Forelimb muscle (tissue), 1 donor: ENCODE data around the gene CGA. TPM values are rescaled to one million over a fixed set of nuclear protein-coding genes. Genes with fewer than 3 reads are reported as not detected.
"Not testable (repeated sequence)": the region's sequence is repeated elsewhere in the genome, so short reads cannot be mapped to it uniquely, and the experiment has no call there.

Experiments used
- DNase-seq: peaks from one replicate; pipeline ENCODE4 v3.0.0-alpha.2; 2013; ENCODE audit warnings: low read depth
- polyA plus RNA-seq: library from polyadenylated mRNA; unstranded; fragments of 120-200 nt; gene quantifications from one replicate; pipeline ENCODE4 v1.2.1, GENCODE V29; 2013; ENCODE audit not compliant: insufficient read length

CGA gene
- 0.72 TPM for polyA plus RNA-seq

- no peak for DNase-seq
These were observed at the start of gene CGA for GRCh38 chr6:87095087-87095509. TSS of gene CGA (minus strand) at chr6:87095106. CDS start at chr6:87088200, 6,906 bp downstream.

GRCh38 chr6:87139927-87140326 lies 45.0 kb upstream of the CGA start:
- DNase-seq: not testable (repeated sequence)

GRCh38 chr6:87139236-87139635 lies 44.3 kb upstream of the CGA start:
- no peak for DNase-seq

DNA sequence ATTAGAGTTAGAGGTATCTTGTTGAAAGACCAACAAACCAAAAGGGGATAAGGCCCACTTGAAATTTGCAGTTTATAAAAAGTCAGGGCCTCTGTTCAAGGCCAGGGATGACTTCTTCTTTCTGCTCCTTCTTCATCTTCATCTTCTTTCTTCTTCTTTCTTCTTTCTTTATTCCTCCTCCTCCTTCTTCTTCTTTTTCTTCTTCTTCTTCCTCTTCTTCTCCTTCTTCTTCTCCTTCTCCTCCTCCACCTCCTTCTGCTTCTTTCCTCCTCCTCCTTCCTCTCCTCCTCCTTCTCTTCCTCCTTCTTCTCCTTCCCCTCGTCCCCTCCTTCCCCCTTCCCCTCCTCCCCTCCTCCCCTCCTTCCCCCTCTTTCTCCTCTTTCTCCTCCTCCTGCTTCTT lies 42.1 kb upstream of the CGA start:
- DNase-seq: no peak

DNA sequence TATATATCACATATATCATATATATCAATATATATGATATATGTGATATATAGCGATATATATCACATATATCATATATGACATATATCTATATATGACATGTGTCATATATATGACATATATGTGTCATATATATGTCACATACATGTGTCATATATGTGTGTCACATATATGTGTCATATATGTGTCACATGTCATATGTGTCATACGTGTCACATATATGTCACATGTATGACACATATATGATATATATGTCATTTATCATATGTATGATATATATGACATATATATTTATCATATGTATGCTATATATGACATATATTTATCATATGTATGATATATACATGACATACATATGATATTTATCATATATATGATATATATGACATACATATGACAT lies 32.8 kb upstream of the CGA start:
- no peak for DNase-seq

DNA sequence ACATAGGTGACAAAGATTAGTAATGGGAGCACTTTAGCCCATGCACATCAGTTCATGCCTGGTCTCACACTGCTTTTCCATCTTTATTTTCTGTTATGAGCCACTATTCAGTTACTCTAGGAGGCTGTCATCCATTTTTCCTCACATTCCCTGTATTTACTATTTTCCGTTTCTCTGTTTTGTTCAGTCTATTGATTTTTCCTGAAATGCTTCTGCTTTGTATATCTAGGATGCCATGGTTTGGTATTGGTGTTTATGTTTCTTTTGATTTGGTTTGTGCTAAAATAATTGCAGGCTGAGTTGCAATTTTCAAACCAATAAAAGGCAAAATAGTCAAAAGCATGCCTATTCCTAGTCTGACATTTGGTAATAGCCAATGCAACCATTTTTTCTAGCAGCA lies 31.6 kb upstream of the CGA start:
- no peak for DNase-seq

- DNase-seq: no peak
These were observed 29.2 kb upstream of the CGA start for GRCh38 chr6:87124074-87124473.

GRCh38 chr6:87122477-87122876 lies 27.6 kb upstream of the CGA start:
- DNase-seq: no peak

GRCh38 chr6:87118054-87118453 lies 23.1 kb upstream of the CGA start:
- DNase-seq: no peak

DNA sequence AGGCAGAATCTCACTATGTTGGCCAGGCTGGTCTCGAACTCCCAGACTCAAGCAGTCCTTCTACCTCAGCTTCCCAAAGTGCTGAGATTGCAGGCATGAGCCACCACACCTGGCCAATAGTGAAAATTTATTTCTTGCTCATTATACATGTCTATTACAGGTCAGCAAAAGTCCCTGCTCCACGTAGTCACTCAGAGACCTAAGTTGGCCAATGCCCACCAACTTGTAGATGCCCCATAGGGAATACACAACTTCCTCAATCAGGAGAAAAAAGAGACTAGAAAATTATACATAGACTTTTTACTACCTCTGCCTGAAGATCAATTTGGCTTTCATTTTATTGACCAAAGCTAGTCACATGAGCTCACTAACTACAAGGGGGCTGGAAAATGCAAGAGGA lies 22.0 kb upstream of the CGA start:
- DNase-seq: no peak

- no peak for DNase-seq
These were observed 20.7 kb upstream of the CGA start for GRCh38 chr6:87115402-87116135.

- no peak for DNase-seq
These were observed 15.7 kb upstream of the CGA start for GRCh38 chr6:87110636-87111035.

- DNase-seq: no peak
These were observed 10.9 kb upstream of the CGA start for GRCh38 chr6:87105823-87106222.

DNA sequence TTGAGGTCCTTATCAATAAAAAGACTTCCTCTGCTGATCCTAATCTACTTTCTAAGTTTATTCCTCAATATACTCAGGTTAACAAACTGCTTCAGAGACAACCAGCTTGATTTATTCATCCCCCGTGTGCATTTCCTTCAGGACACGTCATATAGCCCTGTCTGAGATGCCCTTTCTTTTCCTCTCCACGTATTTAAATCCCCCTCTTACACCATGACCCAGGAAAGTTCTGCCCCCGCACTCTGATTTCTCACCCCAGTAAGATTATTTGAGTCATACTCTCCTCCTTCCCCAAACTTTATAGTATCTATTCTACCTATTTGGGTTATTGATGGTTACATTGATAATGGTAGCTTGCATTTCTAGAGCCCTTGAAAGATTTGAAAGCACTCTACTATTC lies 9.8 kb upstream of the CGA start:
- DNase-seq: no peak

DNA sequence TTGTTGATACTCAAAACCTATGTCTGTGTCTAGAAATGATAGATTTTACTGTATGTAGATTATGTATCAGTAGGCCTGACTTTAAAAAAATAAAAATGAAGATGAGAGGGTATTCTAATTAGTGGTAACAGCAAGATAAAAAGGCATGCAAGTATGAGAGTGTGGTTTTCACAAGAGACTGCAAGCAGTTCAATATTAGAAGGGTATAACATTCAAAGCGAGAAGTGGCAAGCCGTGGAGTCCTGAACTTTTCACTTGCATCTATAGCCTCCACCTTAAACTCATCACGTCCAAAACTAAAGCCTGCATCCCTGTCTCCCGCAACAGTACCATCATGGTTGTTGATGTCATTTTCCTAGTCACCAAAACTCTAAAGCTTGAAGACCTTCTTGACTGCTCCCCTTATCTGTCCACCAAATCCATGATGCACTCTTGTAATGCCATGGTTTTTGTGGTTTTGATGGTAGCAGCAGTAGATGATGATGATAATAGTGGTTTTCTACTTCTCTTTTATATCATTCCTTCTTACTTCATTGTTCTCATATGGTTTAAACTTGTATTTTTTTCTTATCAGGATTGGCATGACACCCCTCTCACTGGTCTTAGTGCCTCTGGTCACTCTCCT lies 9.2 kb upstream of the CGA start:
- DNase-seq: no peak

GRCh38 chr6:87102151-87102621 lies 7.3 kb upstream of the CGA start:
- DNase-seq: no peak

GRCh38 chr6:87101067-87101466 lies 6.2 kb upstream of the CGA start:
- DNase-seq: no peak

DNA sequence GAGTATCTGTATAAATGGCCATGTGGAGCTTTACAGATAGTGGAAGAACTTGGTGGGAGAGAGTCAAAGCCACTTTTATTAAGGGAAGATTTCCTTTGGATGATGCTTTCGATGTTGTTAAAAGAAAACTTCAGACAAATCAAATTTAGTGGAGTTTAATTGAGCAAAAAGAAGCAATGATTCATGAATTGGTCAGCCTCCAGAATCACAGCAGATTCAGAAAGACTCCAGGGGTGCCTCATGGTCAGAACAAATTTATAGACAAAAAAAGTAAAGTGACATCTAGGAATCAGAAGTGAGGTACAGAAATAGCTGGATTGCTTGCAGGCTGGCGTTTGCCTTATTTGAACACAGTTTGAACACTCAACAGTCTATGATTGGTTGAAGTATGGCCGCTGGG lies 5.3 kb upstream of the CGA start:
- DNase-seq: no peak

DNA sequence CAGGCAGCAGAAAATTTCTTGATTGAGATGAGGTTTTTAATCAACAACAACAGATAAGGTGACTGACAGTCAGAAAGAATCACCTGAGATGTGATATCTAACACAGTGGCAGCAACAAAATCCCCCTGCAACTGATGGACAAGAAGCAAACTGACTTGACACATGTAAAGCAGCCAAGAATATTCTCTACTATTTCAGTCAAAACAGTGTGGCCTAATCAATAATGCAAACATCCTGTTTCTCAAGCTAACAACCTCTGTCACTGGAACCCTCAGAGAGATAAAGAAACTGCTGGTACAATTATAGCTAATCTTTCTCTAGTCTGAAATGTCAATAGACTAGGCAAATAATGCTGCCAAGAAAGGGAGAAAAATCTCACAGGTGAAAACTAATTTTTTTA lies 4.6 kb upstream of the CGA start:
- DNase-seq: no peak

DNA sequence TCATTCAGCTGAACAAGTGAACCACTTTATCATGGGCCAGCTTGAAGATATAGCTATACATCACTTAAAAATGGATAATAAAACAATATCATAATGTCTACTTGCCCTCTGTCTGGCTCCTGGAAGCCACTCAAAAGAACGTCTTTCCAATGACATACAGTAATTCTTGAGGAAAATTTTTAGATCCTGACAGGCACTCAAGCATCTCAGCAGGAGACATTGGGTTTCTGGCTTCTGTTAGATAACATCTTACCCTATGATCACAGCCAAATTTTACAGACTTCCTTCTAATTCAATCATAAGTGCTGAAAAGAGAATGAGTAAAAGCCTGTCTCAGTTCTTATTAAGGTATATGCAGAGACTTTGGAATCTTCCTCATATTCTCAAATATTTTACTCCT lies 330 bp downstream of the CGA start:
- no peak for DNase-seq

- no peak for DNase-seq
These were observed 1.3 kb downstream of the CGA start for GRCh38 chr6:87093651-87094050.

DNA sequence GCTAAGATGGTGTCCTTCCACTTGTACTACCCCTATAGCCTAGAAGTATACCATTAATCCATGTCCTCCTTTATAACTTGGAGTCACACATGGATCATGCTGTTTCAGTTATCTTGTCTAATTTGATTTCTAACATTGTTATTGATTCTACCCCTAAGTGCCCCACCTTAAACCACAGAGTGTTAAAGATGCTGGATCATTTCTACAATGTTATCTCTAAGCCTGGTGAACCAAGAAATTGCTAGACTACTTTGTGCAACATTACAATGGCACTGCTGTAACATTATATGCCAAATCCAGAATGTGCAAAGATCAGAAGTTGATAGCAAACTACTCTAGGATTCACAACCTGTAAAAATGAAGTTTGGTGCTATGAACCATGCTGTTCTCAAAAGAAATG lies 1.7 kb downstream of the CGA start:
- DNase-seq: no peak

GRCh38 chr6:87092435-87092834 lies 2.5 kb downstream of the CGA start:
- no peak for DNase-seq

DNA sequence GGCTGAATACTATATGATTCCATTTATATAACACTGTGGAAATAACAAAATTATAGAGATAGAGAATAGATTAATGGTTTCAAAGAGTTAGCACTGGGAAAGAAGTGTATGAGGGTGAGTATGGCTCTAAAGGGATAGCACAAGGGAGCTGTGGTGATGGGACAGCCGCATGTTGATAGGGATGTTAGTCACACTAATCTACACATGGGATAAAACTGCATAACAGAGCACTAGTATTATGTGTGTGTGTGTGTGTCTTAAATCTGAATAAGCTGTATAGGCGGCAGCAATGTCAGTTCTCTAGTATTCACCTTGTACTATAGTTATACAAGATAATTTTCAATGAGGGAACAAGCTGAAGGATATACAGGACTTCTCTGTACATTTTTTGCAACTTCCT lies 5.8 kb downstream of the CGA start:
- DNase-seq: no peak
